ENCODE results near the gene GSDME.

DNA sequence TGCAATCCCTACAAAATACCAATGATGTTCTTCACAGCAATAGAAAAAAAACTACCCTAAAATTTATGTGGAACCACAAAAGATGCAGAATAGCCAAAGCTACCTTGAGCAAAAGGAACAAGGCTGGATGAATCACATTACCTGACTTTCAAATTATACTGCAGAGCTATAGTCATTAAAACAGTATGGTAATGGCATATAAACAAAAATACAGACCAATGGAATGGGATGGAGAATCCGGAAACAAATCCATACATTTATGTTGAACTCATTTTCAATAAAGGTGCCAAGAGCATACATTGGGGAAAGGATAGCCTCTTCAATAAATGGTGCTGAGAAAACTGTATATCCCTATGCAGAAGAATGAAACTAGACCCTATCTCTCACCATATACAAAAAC is 18.7 kb downstream of the GSDME start:
- TF ChIP-seq JUN (IDR thresholded peaks at IDR 0.05) (no peak), BHLHE40 (IDR thresholded peaks at IDR 0.05; ENCODE audit: low read depth, low read length) (no peak), KDM1A (IDR thresholded peaks at IDR 0.05; ENCODE audit: low read depth) (0 out of 2 replicates have a peak, but pooled peaks have one; percentile 41), MAZ (IDR thresholded peaks at IDR 0.05; ENCODE audit: borderline replicate concordance, low read depth, low read length) (no peak), RNF2 (IDR thresholded peaks at IDR 0.05; ENCODE audit: borderline replicate concordance, low read depth) (no peak)
- TF ChIP-seq, protein P1, sequence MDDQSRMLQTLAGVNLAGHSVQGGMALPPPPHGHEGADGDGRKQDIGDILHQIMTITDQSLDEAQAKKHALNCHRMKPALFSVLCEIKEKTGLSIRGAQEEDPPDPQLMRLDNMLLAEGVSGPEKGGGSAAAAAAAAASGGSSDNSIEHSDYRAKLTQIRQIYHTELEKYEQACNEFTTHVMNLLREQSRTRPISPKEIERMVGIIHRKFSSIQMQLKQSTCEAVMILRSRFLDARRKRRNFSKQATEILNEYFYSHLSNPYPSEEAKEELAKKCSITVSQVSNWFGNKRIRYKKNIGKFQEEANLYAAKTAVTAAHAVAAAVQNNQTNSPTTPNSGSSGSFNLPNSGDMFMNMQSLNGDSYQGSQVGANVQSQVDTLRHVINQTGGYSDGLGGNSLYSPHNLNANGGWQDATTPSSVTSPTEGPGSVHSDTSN (IDR thresholded peaks at IDR 0.05), result no peak
- TF ChIP-seq, protein P2, sequence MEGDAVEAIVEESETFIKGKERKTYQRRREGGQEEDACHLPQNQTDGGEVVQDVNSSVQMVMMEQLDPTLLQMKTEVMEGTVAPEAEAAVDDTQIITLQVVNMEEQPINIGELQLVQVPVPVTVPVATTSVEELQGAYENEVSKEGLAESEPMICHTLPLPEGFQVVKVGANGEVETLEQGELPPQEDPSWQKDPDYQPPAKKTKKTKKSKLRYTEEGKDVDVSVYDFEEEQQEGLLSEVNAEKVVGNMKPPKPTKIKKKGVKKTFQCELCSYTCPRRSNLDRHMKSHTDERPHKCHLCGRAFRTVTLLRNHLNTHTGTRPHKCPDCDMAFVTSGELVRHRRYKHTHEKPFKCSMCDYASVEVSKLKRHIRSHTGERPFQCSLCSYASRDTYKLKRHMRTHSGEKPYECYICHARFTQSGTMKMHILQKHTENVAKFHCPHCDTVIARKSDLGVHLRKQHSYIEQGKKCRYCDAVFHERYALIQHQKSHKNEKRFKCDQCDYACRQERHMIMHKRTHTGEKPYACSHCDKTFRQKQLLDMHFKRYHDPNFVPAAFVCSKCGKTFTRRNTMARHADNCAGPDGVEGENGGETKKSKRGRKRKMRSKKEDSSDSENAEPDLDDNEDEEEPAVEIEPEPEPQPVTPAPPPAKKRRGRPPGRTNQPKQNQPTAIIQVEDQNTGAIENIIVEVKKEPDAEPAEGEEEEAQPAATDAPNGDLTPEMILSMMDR (IDR thresholded peaks at IDR 0.05), result no peak
